ENCODE measurements around the gene B4GALT3. TPM values are rescaled to one million over a fixed set of nuclear protein-coding genes. Genes with fewer than 3 reads are reported as not detected.

B4GALT3 gene
- polyA plus RNA-seq, 1 donor from 2014 or later, result 43.7 TPM

GRCh38 chr1:161198897-161199431, 21.7 kb upstream of the B4GALT3 start, which contains the start of gene ADAMTS4:
ADAMTS4 (minus strand) TSS chr1:161199054; CDS start chr1:161198627, 427 bp downstream.
- Histone ChIP-seq H3F3A (ENCODE audit: insufficient read depth, low read length, poor library complexity, severe bottlenecking) (no peaks in the 10 kb centered on the region), H3K4me2 (ENCODE audit: low read length) (no peak within 1 kb of the TSS), H2AFZ (ENCODE audit: low read depth, low read length) (no peak within 1 kb of the TSS), H3K9me2 (ENCODE audit: insufficient read depth, low read length) (no peaks in the 10 kb centered on the region), H4K20me1 (ENCODE audit: insufficient read depth) (no peaks in the 10 kb centered on the region), H3K4me3 (ENCODE audit: low read length) (no peak within 1 kb of the TSS), H3K79me2 (replicated peaks; ENCODE audit: insufficient read depth, low read length) (peaks cover 17% of the 10 kb centered on the region), H3K36me3 (ENCODE audit: insufficient read depth, low read length) (peaks cover 5% of the 10 kb centered on the region), H3K27ac (ENCODE audit: low read length) (no peak within 1 kb of the TSS), H3K9me3 (ENCODE audit: low read length) (no peaks in the 10 kb centered on the region), H3K27me3 (ENCODE audit: insufficient read depth, low read depth, low read length) (no peaks in the 10 kb centered on the region), H3K9ac (ENCODE audit: low read length) (no peak within 1 kb of the TSS)
- TF ChIP-seq EZH2 (IDR thresholded peaks at IDR 0.05; ENCODE audit: borderline replicate concordance, insufficient read depth, low read length, poor library complexity, severe bottlenecking), result no peak

DNA sequence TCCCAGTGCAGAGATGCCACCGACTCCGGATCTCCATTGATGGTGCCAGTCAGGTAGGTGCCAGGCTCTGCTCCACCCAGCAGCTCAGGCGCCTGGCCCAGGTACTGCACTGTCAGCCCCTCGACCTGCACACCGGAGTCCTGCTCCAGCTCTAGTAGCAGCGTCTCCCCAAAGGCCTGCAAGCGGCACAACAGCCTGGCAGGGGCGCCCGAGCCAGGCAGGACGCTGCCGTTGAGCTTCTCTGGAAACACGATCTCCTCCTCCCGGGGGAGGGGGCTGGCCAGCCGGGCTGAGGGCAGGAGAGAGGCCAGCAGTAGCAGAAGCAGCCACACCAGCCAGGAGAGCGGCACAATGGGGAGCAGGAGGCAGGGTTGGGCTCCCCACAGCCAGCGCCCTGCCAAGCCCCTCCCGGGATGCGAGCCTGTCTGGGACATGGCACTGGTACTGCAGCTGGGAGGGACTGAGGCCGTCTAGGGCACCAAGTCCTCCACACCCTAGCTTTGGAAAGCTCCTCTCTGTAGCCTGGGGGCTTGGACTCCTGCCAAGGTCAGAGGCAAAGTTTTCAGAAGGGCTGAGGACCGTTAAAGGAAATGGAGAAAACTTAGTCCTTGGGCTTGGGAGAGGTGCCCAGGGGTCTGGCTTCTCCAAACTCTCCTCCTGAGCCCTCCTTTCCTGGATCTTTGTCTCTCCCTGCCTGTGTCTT, 21.0 kb upstream of the B4GALT3 start:
- no peaks in the 10 kb centered on the region for H3K36me3 ChIP-seq (ENCODE audit: insufficient read depth, low read length)
- H3K79me2 ChIP-seq (replicated peaks; ENCODE audit: insufficient read depth, low read length), result peaks cover 11% of the 10 kb centered on the region
- H3K27me3 ChIP-seq (ENCODE audit: insufficient read depth, low read depth, low read length), result no peaks in the 10 kb centered on the region
- no peak overlapping the region for H3K4me3 ChIP-seq (ENCODE audit: low read length)
- no peak overlapping the region for H3K9ac ChIP-seq (ENCODE audit: low read length)
- no peak overlapping the region for H3K4me2 ChIP-seq (ENCODE audit: low read length)
- H4K20me1 ChIP-seq (ENCODE audit: insufficient read depth), result no peaks in the 10 kb centered on the region
- no peak overlapping the region for H2AFZ ChIP-seq (ENCODE audit: low read depth, low read length)
- H3K9me2 ChIP-seq (ENCODE audit: insufficient read depth, low read length), result no peaks in the 10 kb centered on the region
- no peak overlapping the region for H3K27ac ChIP-seq (ENCODE audit: low read length)
- no peaks in the 10 kb centered on the region for H3K9me3 ChIP-seq (ENCODE audit: low read length)
- H3F3A ChIP-seq (ENCODE audit: insufficient read depth, low read length, poor library complexity, severe bottlenecking), result no peaks in the 10 kb centered on the region
- TF ChIP-seq EP300 (conservative IDR thresholded peaks at IDR 0.05; ENCODE audit: poor library complexity, severe bottlenecking) (no peak), EZH2 (IDR thresholded peaks at IDR 0.05; ENCODE audit: borderline replicate concordance, insufficient read depth, low read length, poor library complexity, severe bottlenecking) (no peak), MXI1 (conservative IDR thresholded peaks at IDR 0.05; ENCODE audit: poor library complexity, severe bottlenecking) (no peak), POLR2AphosphoS5 (IDR thresholded peaks at IDR 0.05) (no peak), REST (IDR thresholded peaks at IDR 0.05; ENCODE audit: borderline replicate concordance) (no peak), TAF1 (IDR thresholded peaks at IDR 0.05; ENCODE audit: low read depth) (no peak), SMC3 (conservative IDR thresholded peaks at IDR 0.05; ENCODE audit: poor library complexity) (no peak), RAD21 (conservative IDR thresholded peaks at IDR 0.05) (no peak)
- TF ChIP-seq, protein P1, sequence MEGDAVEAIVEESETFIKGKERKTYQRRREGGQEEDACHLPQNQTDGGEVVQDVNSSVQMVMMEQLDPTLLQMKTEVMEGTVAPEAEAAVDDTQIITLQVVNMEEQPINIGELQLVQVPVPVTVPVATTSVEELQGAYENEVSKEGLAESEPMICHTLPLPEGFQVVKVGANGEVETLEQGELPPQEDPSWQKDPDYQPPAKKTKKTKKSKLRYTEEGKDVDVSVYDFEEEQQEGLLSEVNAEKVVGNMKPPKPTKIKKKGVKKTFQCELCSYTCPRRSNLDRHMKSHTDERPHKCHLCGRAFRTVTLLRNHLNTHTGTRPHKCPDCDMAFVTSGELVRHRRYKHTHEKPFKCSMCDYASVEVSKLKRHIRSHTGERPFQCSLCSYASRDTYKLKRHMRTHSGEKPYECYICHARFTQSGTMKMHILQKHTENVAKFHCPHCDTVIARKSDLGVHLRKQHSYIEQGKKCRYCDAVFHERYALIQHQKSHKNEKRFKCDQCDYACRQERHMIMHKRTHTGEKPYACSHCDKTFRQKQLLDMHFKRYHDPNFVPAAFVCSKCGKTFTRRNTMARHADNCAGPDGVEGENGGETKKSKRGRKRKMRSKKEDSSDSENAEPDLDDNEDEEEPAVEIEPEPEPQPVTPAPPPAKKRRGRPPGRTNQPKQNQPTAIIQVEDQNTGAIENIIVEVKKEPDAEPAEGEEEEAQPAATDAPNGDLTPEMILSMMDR (IDR thresholded peaks at IDR 0.05; ENCODE audit: poor library complexity, severe bottlenecking), result no peak
